HFFc6 (cell line): ENCODE results near the gene MTHFS. TPM values are rescaled to one million over a fixed set of nuclear protein-coding genes. Genes with fewer than 3 reads are reported as not detected.

Experiments
- DNase-seq: peaks from one replicate; pipeline ENCODE4 v3.0.0-alpha.2; 2018
- H3K27ac Mint-ChIP-seq: 2 replicates; pipeline ENCODE4 v1.8.0; 2020; ENCODE audit warnings: mild to moderate bottlenecking, mixed read lengths
- H3K27me3 Mint-ChIP-seq: 2 replicates; pipeline ENCODE4 v1.8.0; 2021; ENCODE audit warnings: mild to moderate bottlenecking, moderate library complexity, mixed read lengths; ENCODE audit not compliant: insufficient read depth
- H3K36me3 Mint-ChIP-seq: 2 replicates; pipeline ENCODE4 v1.8.0; 2021; ENCODE audit warnings: low read depth, mixed read lengths
- H3K4me1 Mint-ChIP-seq: 2 replicates; pipeline ENCODE4 v1.8.0; 2020; ENCODE audit warnings: low read depth, mixed read lengths
- H3K4me3 Mint-ChIP-seq: 2 replicates; pipeline ENCODE4 v1.8.0; 2020; ENCODE audit warnings: mild to moderate bottlenecking, moderate library complexity, mixed read lengths
- H3K9me3 Mint-ChIP-seq: 2 replicates; pipeline ENCODE4 v1.8.0; 2020; ENCODE audit warnings: mild to moderate bottlenecking, mixed read lengths
- CTCF ChIP-seq: fragments of 200-600 bp; sonication (generic); IDR thresholded peaks from 2 replicates; pipeline ENCODE4 v1.5.0; 2021; ENCODE audit warnings: antibody characterized with exemption, mild to moderate bottlenecking
- total RNA-seq, 6 experiments: library from RNA; stranded (reverse); fragmentation: NEBNext Ultra II Directional; extraction: Animal tissue kit (Norgen Biotek cat#: 25700); gene quantifications; 2 replicates in 1 of 6; 3 replicates in 5 of 6; pipeline ENCODE4 v1.2.3, GENCODE V29; 2021

MTHFS gene
- total RNA-seq, 6 experiments from 2014 or later: 18.5 to 23.0 (median 21.1) TPM

- H3K27me3 Mint-ChIP-seq: no peaks in the 10 kb centered on the region
- H3K9me3 Mint-ChIP-seq: peaks cover 7% of the 10 kb centered on the region; the same call in 1 of the 2 replicates
- H3K4me3 Mint-ChIP-seq: no peak overlapping the region
- TF ChIP-seq CTCF: no peak
- H3K4me1 Mint-ChIP-seq: peaks cover 10% of the 10 kb centered on the region
- peaks cover 19% of the 10 kb centered on the region for H3K36me3 Mint-ChIP-seq
- no peak for DNase-seq
- H3K27ac Mint-ChIP-seq: no peak overlapping the region
These were observed 64.3 kb downstream of the MTHFS start for GRCh38 chr15:79832367-79833120.

GRCh38 chr15:79831604-79832003 is 65.2 kb downstream of the MTHFS start:
- Mint-ChIP-seq H3K4me1 (peaks cover 2% of the 10 kb centered on the region), H3K36me3 (peaks cover 19% of the 10 kb centered on the region), H3K27me3 (no peaks in the 10 kb centered on the region), H3K9me3 (peaks cover 7% of the 10 kb centered on the region; the same call in 1 of the 2 replicates), H3K4me3 (no peak overlapping the region), H3K27ac (no peak overlapping the region)
- no peak for DNase-seq
- TF ChIP-seq CTCF: no peak

GRCh38 chr15:79829950-79830349 is 66.9 kb downstream of the MTHFS start:
- H3K4me3 Mint-ChIP-seq: no peak overlapping the region
- no peak for DNase-seq
- peaks cover 7% of the 10 kb centered on the region; the same call in 1 of the 2 replicates for H3K9me3 Mint-ChIP-seq
- no peaks in the 10 kb centered on the region for H3K4me1 Mint-ChIP-seq
- H3K36me3 Mint-ChIP-seq: peaks cover 19% of the 10 kb centered on the region
- H3K27ac Mint-ChIP-seq: no peak overlapping the region
- H3K27me3 Mint-ChIP-seq: no peaks in the 10 kb centered on the region
- TF ChIP-seq CTCF: no peak

- TF ChIP-seq CTCF: no peak
- H3K9me3 Mint-ChIP-seq: peaks cover 7% of the 10 kb centered on the region; the same call in 1 of the 2 replicates
- H3K27ac Mint-ChIP-seq: no peak overlapping the region
- peaks cover 2% of the 10 kb centered on the region; the same call in 1 of the 2 replicates for H3K27me3 Mint-ChIP-seq
- H3K36me3 Mint-ChIP-seq: peaks cover 11% of the 10 kb centered on the region
- DNase-seq: no peak
- H3K4me1 Mint-ChIP-seq: no peaks in the 10 kb centered on the region
- no peak overlapping the region for H3K4me3 Mint-ChIP-seq
These were observed 68.4 kb downstream of the MTHFS start for GRCh38 chr15:79828447-79828846.

- H3K27me3 Mint-ChIP-seq: peaks cover 2% of the 10 kb centered on the region; the same call in 1 of the 2 replicates
- no peak overlapping the region for H3K4me3 Mint-ChIP-seq
- H3K36me3 Mint-ChIP-seq: peaks cover 7% of the 10 kb centered on the region; the same call in 1 of the 2 replicates
- H3K4me1 Mint-ChIP-seq: no peaks in the 10 kb centered on the region
- peaks cover 7% of the 10 kb centered on the region; the same call in 1 of the 2 replicates for H3K9me3 Mint-ChIP-seq
- DNase-seq: no peak
- no peak for TF ChIP-seq CTCF
- H3K27ac Mint-ChIP-seq: no peak overlapping the region
These were observed 70.0 kb downstream of the MTHFS start for GRCh38 chr15:79826800-79827199.
